GM12878 (cell line): Measurements from ENCODE around the gene PILRB. TPM values are rescaled to one million over a fixed set of nuclear protein-coding genes. Genes with fewer than 3 reads are reported as not detected.
A peak's percentile ranks its signal among the peaks of the same experiment; 100 is the strongest.

Experiments used
- ATAC-seq: fragments of 200-7000 bp; cut with Tn5 transposase; 3 replicates; pipeline ENCODE4 v1.9.1; 2020; ENCODE audit warnings: mild to moderate bottlenecking, moderate library complexity
- BruUV-seq: library from RNA; stranded (reverse); fragments of 400-500 nt; replicated peaks from 2 replicates; lab custom pipeline; 2021; lab: Mats Ljungman, UMichigan
- CTCF ChIA-PET: fragments of 300-600 bp; sonication (Branson Sonifier 250); formaldehyde crosslinking; extraction: SDS; loops from one replicate; lab custom pipeline; 2021; ENCODE audit warnings: inconsistent platforms; lab: Yijun Ruan, JAX
- POLR2A ChIA-PET: fragments of 350-600 bp; formaldehyde crosslinking; extraction: SDS; loops from one replicate; lab custom pipeline; 2021; ENCODE audit warnings: inconsistent platforms; lab: Charles Lee
- RAD21 ChIA-PET: fragments of 300-600 bp; sonication (Branson Sonifier 250); formaldehyde crosslinking; loops from one replicate; lab custom pipeline; 2023; ENCODE audit warnings: antibody characterized with exemption; ENCODE audit not compliant: unreplicated experiment; lab: Charles Lee
- SMC1A ChIA-PET: fragments of 300-600 bp; sonication (Branson Sonifier 250); formaldehyde crosslinking; loops from one replicate; lab custom pipeline; 2023; ENCODE audit not compliant: unreplicated experiment, uncharacterized antibody; lab: Charles Lee
- DNase-seq: peaks from one replicate; pipeline ENCODE4 v3.0.0-alpha.2; 2011; ENCODE audit warnings: low read depth, low spot score
- FAIRE-seq: peaks from 3 replicates; lab custom pipeline; 2011; peaks lifted over from hg19 to GRCh38; lab: Jason Lieb, UNC
- H2AFZ ChIP-seq: 2 replicates; pipeline ENCODE4 v1.6.0; 2011; ENCODE audit warnings: low read depth, low read length, control low read depth; ENCODE audit not compliant: control insufficient read depth
- H3K27ac ChIP-seq: 2 replicates; pipeline ENCODE4 v1.5.1; 2011; ENCODE audit warnings: control low read depth; ENCODE audit not compliant: control insufficient read depth, insufficient read depth
- H3K27me3 ChIP-seq, 2 experiments: replicated peaks in 1 of 2; 2 replicates each; pipeline versions ENCODE4 v1.6.0 to v1.6.1; 2011; ENCODE audit warnings: low read length in 1 of 2; ENCODE audit not compliant: control insufficient read depth in 2 of 2, insufficient read depth in 2 of 2
- H3K36me3 ChIP-seq, 2 experiments: 2 replicates each; pipeline ENCODE4 v1.5.1; 2011; ENCODE audit warnings: low read length in 1 of 2; ENCODE audit not compliant: control insufficient read depth in 2 of 2, insufficient read depth in 2 of 2
- H3K4me1 ChIP-seq: 2 replicates; pipeline ENCODE4 v1.6.1; 2011; ENCODE audit warnings: mild to moderate bottlenecking, low read length, moderate library complexity, mixed read lengths; ENCODE audit not compliant: control insufficient read depth, insufficient read depth
- H3K4me2 ChIP-seq: 2 replicates; pipeline ENCODE4 v1.6.0; 2011; ENCODE audit warnings: control low read depth; ENCODE audit not compliant: control insufficient read depth, insufficient read depth
- H3K4me3 ChIP-seq: fragments of 200-600 bp; sonication (generic); 2 replicates; pipeline ENCODE4 v1.5.1; 2016
- H3K79me2 ChIP-seq: 2 replicates; pipeline ENCODE4 v1.6.0; 2011; ENCODE audit warnings: low read length; ENCODE audit not compliant: control insufficient read depth, insufficient read depth
- H3K9ac ChIP-seq: 2 replicates; pipeline ENCODE4 v1.8.0; 2011; ENCODE audit warnings: low read length, control low read depth, mixed read lengths; ENCODE audit not compliant: control insufficient read depth, insufficient read depth
- H3K9me3 ChIP-seq: replicated peaks from 3 replicates; pipeline ENCODE4 v1.5.1; 2011; ENCODE audit warnings: mild to moderate bottlenecking, low read length; ENCODE audit not compliant: control insufficient read depth, insufficient read depth
- H4K20me1 ChIP-seq: 2 replicates; pipeline ENCODE4 v1.6.0; 2011; ENCODE audit not compliant: control insufficient read depth, insufficient read depth
- CEBPZ ChIP-seq: fragments of 150-350 bp; IDR thresholded peaks from 2 replicates; pipeline ENCODE4 v1.6.1; 2016; ENCODE audit warnings: low read depth, low read length
- CUX1 ChIP-seq: IDR thresholded peaks from 2 replicates; pipeline ENCODE4 v1.6.1; 2012; ENCODE audit warnings: improper control_type of control experiment, low read depth, low read length; ENCODE audit not compliant: insufficient replicate concordance
- RAD21 ChIP-seq: IDR thresholded peaks from 2 replicates; pipeline ENCODE4 v1.6.1; 2011; ENCODE audit warnings: mild to moderate bottlenecking, low read depth, low read length, moderate library complexity; ENCODE audit not compliant: insufficient read depth
- SMARCA5 ChIP-seq: fragments of 450-650 bp; IDR thresholded peaks from 2 replicates; pipeline ENCODE4 v1.6.1; 2017; ENCODE audit warnings: mild to moderate bottlenecking
- ZBTB33 ChIP-seq: fragments of 450-650 bp; IDR thresholded peaks from 2 replicates; pipeline ENCODE4 v1.6.1; 2017; ENCODE audit warnings: mild to moderate bottlenecking
- WGBS: methylation state at CpG from one replicate; pipeline ENCODE4 v1.1.6; 2016; ENCODE audit warnings: low lambda C conversion rate; ENCODE audit not compliant: insufficient replicate concordance, insufficient coverage; ENCODE audit errors: missing lambda C conversion rate; 5-methylcytosine and 5-hydroxymethylcytosine counted together
- in situ Hi-C: fragments of 300-500 bp; cut with MboI; formaldehyde crosslinking; loops from 9 replicates; pipeline ENCODE4 v1.14.3; 2018; ENCODE audit warnings: mixed read lengths
- intact Hi-C: fragments of 100-400 bp; cut with micrococcal nuclease; formaldehyde crosslinking; loops from one replicate; pipeline ENCODE4 v1.14.2; 2022; ENCODE audit not compliant: unreplicated experiment
- polyA plus RNA-seq, 11 experiments: library from polyadenylated mRNA; depleted of rRNA in 4 of 11; unstranded in 6 of 11; stranded (reverse) in 5 of 11; fragments of >200 nt; fragmentation: Nextera tagmentation in 4 of 11; fragmentation: Illumina TruSeq in 1 of 11; extraction: Ambion mirVana in 4 of 11; extraction: Trizol in 1 of 11; gene quantifications; 1 replicate in 1 of 11; 2 replicates in 10 of 11; pipeline versions ENCODE4 v1.2.1 to v1.2.3, GENCODE V29; 2011 to 2016; ENCODE audit warnings: inconsistent platforms in 2 of 11, missing spikeins in 2 of 11, low read depth in 1 of 11
- total RNA-seq, 4 experiments: library from RNA; depleted of rRNA in 3 of 4; stranded (reverse); fragments of >200 nt in 3 of 4; fragmentation: Illumina TruSeq in 1 of 4; extraction: Trizol in 1 of 4; gene quantifications; 2 replicates each; pipeline versions ENCODE4 v1.2.1 to v1.2.3, GENCODE V29; 2013 to 2021

Gene PILRB
- total and polyA plus RNA-seq, 10 of the 15 experiments (the other 5 are each of a cell fraction or from before 2014, with no cell fraction given), result 2.6 to 50.3 (median 22.0) TPM

- H3K4me2 ChIP-seq, result no peak overlapping the region
- FAIRE-seq (no peak), DNase-seq (no peak), ATAC-seq (no peak)
- WGBS, result 90% methylated on average over 10 of the region's 11 CpGs
- TF ChIP-seq RAD21, result peak; percentile 17; the same call in 1 of the 2 replicates
- no peak for TF ChIP-seq CEBPZ
- no peak for TF ChIP-seq SMARCA5
- TF ChIP-seq ZBTB33, result peak; percentile 96
- TF ChIP-seq CUX1, result no peak
- no peaks in the 10 kb centered on the region for H3K27me3 ChIP-seq
- no peak overlapping the region for H3K4me3 ChIP-seq
- no peaks in the 10 kb centered on the region for H3K9me3 ChIP-seq
- BruUV-seq, result no TSS peak
- intact Hi-C loops (no loop called here), in situ Hi-C loops (no loop called here)
- no peak overlapping the region for H3K27ac ChIP-seq
- POLR2A ChIA-PET, result interaction anchor here (0.8 to 2.2 kb wide), 4 partner anchors 10 to 31 kb away, joined by 3 to 6 read pairs (median 3); no protein-coding TSS in a partner anchor
- H3K79me2 ChIP-seq, result no peaks in the 10 kb centered on the region
- SMC1A ChIA-PET, result interaction anchor here (0.9 kb wide), 1 partner anchor 24 kb away, joined by 3 read pairs; no protein-coding TSS in a partner anchor
- no peaks in the 10 kb centered on the region for H3K36me3 ChIP-seq
- H3K9ac ChIP-seq, result no peak overlapping the region
- RAD21 ChIA-PET, result interaction anchor here (0.8 to 3.8 kb wide), 2 partner anchors 26 to 42 kb away, joined by 4 to 16 read pairs; no protein-coding TSS in a partner anchor
- CTCF ChIA-PET, result interaction anchor here (1.2 to 1.8 kb wide), 3 partner anchors 10 to 268 kb away, joined by 4 to 5 read pairs (median 5); no protein-coding TSS in a partner anchor
- H4K20me1 ChIP-seq, result no peaks in the 10 kb centered on the region
- peaks cover 17% of the 10 kb centered on the region for H3K4me1 ChIP-seq
- no peak overlapping the region for H2AFZ ChIP-seq
Observed at GRCh38 chr7:100400656-100401055, 42.7 kb downstream of the PILRB start.
